ENCODE measurements around the gene TBC1D1.

- TF ChIP-seq CTCF (conservative IDR thresholded peaks at IDR 0.05), result no peak
- no peak for TF ChIP-seq ZFX (IDR thresholded peaks at IDR 0.05)
Observed at GRCh38 chr4:37914539-37914938, 23.7 kb downstream of the TBC1D1 start.
